GF-D8 (cell line): ENCODE measurements around the gene SYT17.

Experiments
- DNase-seq: peaks from one replicate; lab custom pipeline; 2025; lab: John Stamatoyannopoulos, UW

SYT17 gene, protein sequence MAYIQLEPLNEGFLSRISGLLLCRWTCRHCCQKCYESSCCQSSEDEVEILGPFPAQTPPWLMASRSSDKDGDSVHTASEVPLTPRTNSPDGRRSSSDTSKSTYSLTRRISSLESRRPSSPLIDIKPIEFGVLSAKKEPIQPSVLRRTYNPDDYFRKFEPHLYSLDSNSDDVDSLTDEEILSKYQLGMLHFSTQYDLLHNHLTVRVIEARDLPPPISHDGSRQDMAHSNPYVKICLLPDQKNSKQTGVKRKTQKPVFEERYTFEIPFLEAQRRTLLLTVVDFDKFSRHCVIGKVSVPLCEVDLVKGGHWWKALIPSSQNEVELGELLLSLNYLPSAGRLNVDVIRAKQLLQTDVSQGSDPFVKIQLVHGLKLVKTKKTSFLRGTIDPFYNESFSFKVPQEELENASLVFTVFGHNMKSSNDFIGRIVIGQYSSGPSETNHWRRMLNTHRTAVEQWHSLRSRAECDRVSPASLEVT

DNA sequence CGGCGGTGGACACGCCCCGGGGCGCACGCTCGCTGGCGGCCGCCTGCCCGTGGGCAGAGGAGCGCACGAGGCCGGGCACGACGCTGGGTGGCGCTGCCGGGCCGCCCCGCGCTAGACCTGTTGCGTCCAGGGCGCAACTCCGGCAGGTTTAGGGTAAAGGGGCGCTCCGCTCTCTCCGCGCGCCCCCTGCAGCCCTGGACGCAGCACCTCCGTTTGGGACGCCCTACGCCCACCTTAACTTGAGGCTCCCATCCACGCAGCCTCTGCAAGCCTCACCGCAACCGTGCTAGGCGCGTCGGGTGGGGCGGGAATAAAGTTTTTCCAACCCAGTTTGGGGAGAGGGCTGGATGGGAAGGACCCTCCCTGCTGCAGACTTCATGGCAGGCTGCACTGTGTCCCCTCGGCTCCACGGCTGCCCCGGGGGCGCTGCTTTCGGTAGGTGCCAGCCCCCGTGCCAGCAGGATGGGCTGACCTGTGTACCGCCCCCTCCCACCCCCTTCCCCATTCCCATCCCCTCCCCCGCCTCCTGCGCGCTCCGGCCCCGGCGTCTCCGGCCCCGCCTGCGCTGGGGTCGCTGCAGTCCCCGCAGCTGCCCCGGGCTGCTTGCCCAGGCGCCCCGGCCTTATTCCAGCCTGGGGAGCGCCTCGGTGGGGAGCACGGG, at the start of gene SYT17:
TSS of gene SYT17 (plus strand) at position 531 of the 661 bp plus-strand sequence. CDS start 407 bp downstream, outside the sequence.
- no peak for DNase-seq

DNA sequence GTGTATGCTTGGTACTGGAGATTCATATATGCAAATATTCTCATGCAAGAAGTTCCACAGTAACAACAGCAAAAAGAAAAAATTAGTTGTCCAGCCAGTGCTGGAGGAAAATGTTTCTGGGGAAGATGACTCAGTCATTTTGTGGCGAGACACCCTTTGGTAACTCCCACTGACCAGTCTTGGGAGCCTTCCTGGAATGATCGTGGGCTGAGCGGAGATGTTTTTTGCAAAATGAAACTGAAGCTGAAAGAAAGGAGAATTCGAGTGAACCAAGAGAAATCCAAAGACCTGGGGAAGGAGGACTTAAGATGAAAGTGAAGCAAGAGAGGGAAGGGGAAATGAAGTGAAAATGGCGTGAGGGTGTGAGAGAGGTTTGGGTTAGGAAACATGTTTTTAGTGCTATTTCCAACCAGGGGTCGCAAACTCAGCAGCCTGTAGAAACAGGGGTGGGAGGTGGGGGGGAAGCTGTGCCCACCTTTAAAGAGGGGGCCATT, 49.1 kb upstream of the SYT17 start:
- peak; percentile 45 for DNase-seq

GRCh38 chr16:19119564-19119963, 48.5 kb upstream of the SYT17 start:
- DNase-seq: no peak

DNA sequence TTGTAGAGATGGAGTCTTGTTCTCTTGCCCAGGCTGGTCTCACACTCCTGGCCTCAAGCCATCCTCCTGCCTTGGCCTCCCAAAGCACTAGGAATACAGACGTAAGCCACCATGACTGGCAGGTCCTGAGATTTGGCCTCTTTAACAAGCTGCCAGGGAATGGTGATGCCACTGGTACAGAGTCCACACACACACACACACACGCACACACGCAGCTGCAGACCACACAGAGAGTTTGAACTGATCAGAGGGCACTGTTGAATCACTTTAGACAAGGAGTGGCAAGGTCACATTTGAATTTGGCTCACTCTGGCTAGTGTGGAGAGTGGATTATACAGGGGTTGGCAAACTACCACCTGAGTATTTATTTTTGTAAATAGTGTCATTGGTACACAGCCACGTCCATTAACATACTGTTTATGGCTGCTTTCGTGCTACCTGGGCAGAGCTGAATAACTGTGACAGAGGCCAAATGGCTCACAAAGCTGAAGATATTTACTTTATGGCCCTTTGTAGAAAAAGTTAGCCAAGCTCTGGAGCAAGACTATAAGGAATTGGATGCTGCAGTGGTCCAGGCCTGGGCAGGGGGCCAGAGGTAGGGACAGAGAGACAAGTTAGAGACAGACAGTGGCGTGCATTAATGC, 44.4 kb upstream of the SYT17 start:
- no peak for DNase-seq

GRCh38 chr16:19126300-19126699, 41.7 kb upstream of the SYT17 start:
- DNase-seq: no peak

GRCh38 chr16:19127205-19127604, 40.8 kb upstream of the SYT17 start:
- DNase-seq: no peak

GRCh38 chr16:19127674-19128131, 40.3 kb upstream of the SYT17 start:
- no peak for DNase-seq

GRCh38 chr16:19128454-19129200, 39.4 kb upstream of the SYT17 start:
- DNase-seq: no peak

DNA sequence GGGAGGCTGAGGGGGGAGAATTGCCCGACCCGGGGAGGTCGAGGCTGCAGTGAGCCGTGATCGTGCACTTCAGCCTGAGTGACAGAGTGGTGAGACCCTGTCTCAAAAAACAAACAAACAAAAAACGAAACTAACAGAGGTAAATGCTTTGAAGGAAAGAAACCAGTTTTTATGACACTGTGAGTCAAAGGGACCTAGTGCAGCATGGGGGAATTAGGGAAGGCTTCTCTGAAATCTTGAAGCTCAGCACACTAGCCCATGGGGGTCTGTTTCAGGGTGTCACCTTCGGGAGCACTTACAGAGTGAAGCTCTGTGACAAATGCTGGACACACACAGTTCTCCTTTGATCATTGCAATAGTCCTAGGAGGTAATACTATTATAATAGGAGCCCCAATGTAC, 37.7 kb upstream of the SYT17 start:
- DNase-seq: no peak

GRCh38 chr16:19130852-19131824, 36.9 kb upstream of the SYT17 start:
- peak; percentile 29 for DNase-seq

GRCh38 chr16:19131825-19132218, 36.2 kb upstream of the SYT17 start:
- no peak for DNase-seq

GRCh38 chr16:19132255-19132654, 35.8 kb upstream of the SYT17 start:
- DNase-seq: no peak

GRCh38 chr16:19132898-19133297, 35.1 kb upstream of the SYT17 start:
- DNase-seq: no peak

DNA sequence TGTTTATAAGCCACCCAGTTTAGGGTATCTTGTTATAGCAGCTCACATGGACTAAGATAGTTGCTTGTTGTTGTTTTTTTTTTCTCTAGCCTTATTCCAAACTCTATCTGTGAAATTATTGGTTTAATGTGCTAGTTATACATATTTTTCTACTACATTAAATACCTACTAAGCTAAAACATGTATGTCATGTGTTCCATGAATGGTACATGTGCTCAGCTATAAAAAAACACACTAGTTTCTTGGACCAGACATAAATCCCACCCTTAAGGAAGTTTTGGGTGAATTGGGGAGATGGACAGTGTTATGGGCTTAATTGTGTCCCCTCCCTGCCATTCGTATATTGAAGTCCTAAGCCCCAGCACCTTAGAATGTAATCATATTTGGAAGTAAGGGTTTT, 34.4 kb upstream of the SYT17 start:
- no peak for DNase-seq

DNA sequence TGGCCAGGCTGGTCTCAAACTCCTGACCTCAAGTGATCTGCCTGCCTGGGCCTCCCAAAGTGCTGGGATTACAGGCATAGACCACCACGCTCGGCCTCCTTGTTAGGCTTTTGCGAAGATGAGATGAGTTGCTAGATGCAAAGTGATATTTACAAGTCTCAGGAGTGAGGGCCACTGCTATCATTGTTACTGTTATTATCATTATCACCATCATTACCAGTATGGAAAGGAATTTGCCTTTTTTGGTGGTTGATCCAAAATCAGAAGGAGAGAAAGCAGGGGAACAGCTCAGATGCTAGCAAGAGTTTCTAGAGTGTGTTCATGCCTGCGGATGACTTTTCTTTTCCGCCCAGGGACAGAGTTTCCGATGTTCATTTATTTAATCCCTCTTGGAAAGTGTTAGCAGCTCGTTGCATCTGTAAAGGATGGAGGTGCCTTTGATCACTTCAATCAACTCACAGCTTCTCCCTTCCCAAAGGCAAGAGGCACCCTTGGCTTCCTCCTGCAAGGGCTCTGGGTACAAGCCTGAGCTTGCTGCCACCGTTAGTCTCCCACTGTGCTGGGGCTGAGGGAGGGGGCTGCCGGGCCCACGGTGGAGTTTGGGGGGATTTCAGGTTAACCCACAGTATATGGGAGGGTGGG, 32.7 kb upstream of the SYT17 start:
- DNase-seq: no peak

DNA sequence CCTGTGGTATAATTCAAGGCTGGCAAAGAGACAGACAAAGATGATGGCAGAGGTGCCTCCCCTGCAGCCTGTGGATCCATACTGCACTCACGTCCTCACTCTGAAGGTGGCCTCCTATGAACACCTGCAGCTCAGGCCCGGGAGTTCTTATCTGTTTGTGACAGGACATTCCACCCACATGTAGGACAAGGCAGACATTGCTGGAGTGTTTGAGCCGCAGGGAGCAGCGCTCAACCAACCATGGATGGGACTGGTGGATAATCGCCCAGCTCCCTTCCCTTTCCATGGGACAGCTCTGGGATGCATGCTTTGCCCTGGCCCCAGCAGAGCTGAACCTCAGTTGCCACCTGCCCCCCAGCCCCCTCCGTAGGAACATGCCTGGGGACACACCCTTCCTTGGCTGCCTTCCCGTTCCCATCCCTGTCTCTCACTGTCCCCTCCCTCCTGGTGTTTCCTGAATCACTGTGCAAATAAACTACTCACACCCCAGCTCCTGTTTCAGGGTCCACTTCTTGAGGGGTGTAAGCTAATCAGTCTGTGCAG, 32.1 kb upstream of the SYT17 start:
- no peak for DNase-seq

DNA sequence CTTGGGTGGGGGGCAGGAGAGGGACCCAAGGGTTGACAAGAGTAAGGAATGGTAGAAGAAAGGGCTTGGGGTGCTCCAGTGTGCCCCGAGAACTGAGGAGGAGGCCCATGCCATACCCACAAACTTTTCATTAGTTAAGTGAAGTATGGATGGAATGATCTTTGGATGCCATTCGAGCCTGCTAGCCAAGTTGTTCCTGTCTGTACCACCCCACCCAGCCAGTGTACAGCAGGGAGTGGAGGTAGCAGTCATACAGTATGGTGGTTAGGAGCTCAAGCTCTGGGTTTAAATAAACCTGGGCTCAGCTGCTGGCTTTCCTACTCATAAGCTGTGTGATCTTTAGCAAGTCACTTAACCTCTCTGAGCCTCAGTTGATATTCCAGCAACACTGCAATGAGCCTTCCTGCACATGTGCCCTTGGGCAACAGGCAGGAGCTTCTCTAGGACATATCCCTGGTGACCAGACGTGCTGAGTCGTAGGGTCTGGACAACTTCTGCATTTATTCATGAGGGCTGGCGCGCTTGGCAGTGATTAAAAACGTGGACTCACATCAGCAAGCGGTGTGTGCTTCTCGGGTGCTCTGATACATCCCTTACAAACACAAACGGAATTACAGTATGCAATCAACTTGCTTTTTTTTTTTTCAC, 31.4 kb upstream of the SYT17 start:
- DNase-seq: no peak

- DNase-seq: no peak
These were observed 30.6 kb upstream of the SYT17 start for GRCh38 chr16:19137201-19138128.
